Neuronal stem cell (in vitro differentiated cells): Measurements from ENCODE around the gene NHS.

ENCODE experiments used
- DNase-seq: peaks from one replicate; pipeline ENCODE4 v3.0.0-alpha.2; 2013; ENCODE audit warnings: low spot score
- H2AFZ ChIP-seq: one replicate; pipeline ENCODE4 v1.6.1; 2013; ENCODE audit warnings: mild to moderate bottlenecking, low read length, inconsistent platforms
- H2AK5ac ChIP-seq: 2 replicates; pipeline ENCODE4 v1.6.1; 2013; ENCODE audit warnings: low read depth, mild to moderate bottlenecking, inconsistent platforms, low read length, moderate library complexity, mixed read lengths
- H2BK120ac ChIP-seq: 2 replicates; pipeline ENCODE4 v1.6.1; 2013; ENCODE audit warnings: low read depth, mild to moderate bottlenecking, inconsistent platforms, low read length, moderate library complexity, mixed read lengths
- H2BK12ac ChIP-seq: one replicate; pipeline ENCODE4 v1.6.1; 2013; ENCODE audit warnings: low read length, inconsistent platforms
- H2BK15ac ChIP-seq: 2 replicates; pipeline ENCODE4 v1.6.1; 2013; ENCODE audit warnings: mild to moderate bottlenecking, low read length, inconsistent platforms, mixed read lengths
- H2BK5ac ChIP-seq: one replicate; pipeline ENCODE4 v1.6.1; 2013; ENCODE audit warnings: inconsistent platforms, mild to moderate bottlenecking, low read length, moderate library complexity
- H3K14ac ChIP-seq: one replicate; pipeline ENCODE4 v1.6.1; 2013; ENCODE audit warnings: low read length, inconsistent platforms
- H3K18ac ChIP-seq: 2 replicates; pipeline ENCODE4 v1.6.1; 2013; ENCODE audit warnings: low read length, inconsistent platforms
- H3K23ac ChIP-seq: 2 replicates; pipeline ENCODE4 v1.6.1; 2013; ENCODE audit warnings: low read depth, mild to moderate bottlenecking, mixed read lengths, low read length, inconsistent platforms; ENCODE audit not compliant: poor library complexity
- H3K27ac ChIP-seq: replicated peaks from 3 replicates; pipeline ENCODE4 v1.5.1; 2013; ENCODE audit warnings: low read length, inconsistent platforms
- H3K27me3 ChIP-seq, 3 experiments: 2 replicates each; pipeline ENCODE4 v1.6.1; 2013; ENCODE audit warnings: low read length in 3 of 3, mild to moderate bottlenecking in 2 of 3, inconsistent platforms in 1 of 3, low read depth in 1 of 3, mixed read lengths in 1 of 3, moderate library complexity in 1 of 3; ENCODE audit not compliant: control insufficient read depth in 3 of 3, insufficient read depth in 3 of 3
- H3K36me3 ChIP-seq, 2 donors: replicated peaks in 1 of 2; 2 replicates each; pipeline ENCODE4 v1.6.1; 2013; ENCODE audit warnings: low read length in 2 of 2; ENCODE audit not compliant: control insufficient read depth in 2 of 2, insufficient read depth in 2 of 2
- H3K4ac ChIP-seq: 2 replicates; pipeline ENCODE4 v1.6.1; 2013; ENCODE audit warnings: inconsistent platforms, mild to moderate bottlenecking, low read length, moderate library complexity
- H3K4me1 ChIP-seq, 2 donors: 1 replicate in 1 of 2; 2 replicates in 1 of 2; pipeline ENCODE4 v1.6.1; 2013; ENCODE audit warnings: low read length in 2 of 2, low read depth in 1 of 2; ENCODE audit not compliant: control insufficient read depth in 2 of 2, insufficient read depth in 1 of 2
- H3K4me2 ChIP-seq: one replicate; pipeline ENCODE4 v1.6.1; 2013; ENCODE audit warnings: mild to moderate bottlenecking, low read length, inconsistent platforms; ENCODE audit not compliant: insufficient read depth, poor library complexity, severe bottlenecking
- H3K4me3 ChIP-seq, 2 donors: 2 replicates each; pipeline ENCODE4 v1.5.1; 2013; ENCODE audit warnings: low read length in 2 of 2, mild to moderate bottlenecking in 2 of 2, inconsistent platforms in 1 of 2, moderate library complexity in 1 of 2
- H3K79me1 ChIP-seq: one replicate; pipeline ENCODE4 v1.6.1; 2013; ENCODE audit warnings: low read depth, mild to moderate bottlenecking, inconsistent platforms, low read length, moderate library complexity
- H3K9ac ChIP-seq: one replicate; pipeline ENCODE4 v1.6.1; 2013; ENCODE audit warnings: mild to moderate bottlenecking, low read depth, low read length, inconsistent platforms; ENCODE audit not compliant: poor library complexity
- H3K9me3 ChIP-seq, 2 donors: replicated peaks in 1 of 2; 2 replicates each; pipeline versions ENCODE3 to v1.6.1; 2013; ENCODE audit warnings: low read length in 2 of 2, mild to moderate bottlenecking in 2 of 2, inconsistent platforms in 1 of 2, low read depth in 1 of 2, mixed read lengths in 1 of 2, moderate library complexity in 1 of 2; ENCODE audit not compliant: control insufficient read depth in 2 of 2, insufficient read depth in 1 of 2
- H4K8ac ChIP-seq: one replicate; pipeline ENCODE4 v1.6.1; 2013; ENCODE audit warnings: low read depth, mild to moderate bottlenecking, inconsistent platforms, low read length, moderate library complexity
- H4K91ac ChIP-seq: one replicate; pipeline ENCODE4 v1.6.1; 2013; ENCODE audit warnings: low read length, low read depth, mild to moderate bottlenecking, inconsistent platforms; ENCODE audit not compliant: poor library complexity
- WGBS, 2 donors: extraction: QIAGEN DNeasy Blood & Tissue Kit; methylation state at CpG; one replicate each; pipeline ENCODE4 v1.1.7; 2013; ENCODE audit warnings: missing lambda C conversion rate in 2 of 2, mixed read lengths in 1 of 2; ENCODE audit not compliant: insufficient read length in 2 of 2, insufficient replicate concordance in 1 of 2; ENCODE audit errors: extremely low coverage in 2 of 2; 5-methylcytosine and 5-hydroxymethylcytosine counted together

The NHS gene

DNA sequence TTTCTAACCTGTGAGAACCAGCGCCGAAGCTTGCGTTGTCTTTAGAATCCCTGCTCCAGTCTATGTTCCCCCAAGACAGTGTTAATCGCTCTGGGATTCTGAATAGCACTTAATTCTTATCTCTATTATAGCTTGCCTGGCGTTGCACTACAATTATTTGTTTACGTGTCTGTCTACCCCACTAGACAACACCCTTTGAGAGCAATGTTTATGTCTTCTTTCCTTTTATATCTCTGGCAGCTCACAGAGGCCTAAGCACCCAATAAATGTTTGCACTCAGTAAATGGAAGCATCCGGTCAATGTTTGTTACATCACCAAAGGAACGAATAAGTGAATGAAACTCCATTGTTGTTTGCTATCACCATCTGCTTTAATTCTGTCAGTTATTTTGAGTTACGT, 4.8 kb upstream of the NHS start:
- Histone ChIP-seq H3K36me3 (no peaks in the 10 kb centered on the region), H2BK5ac (no peak overlapping the region), H4K8ac (no peak overlapping the region), H2AK5ac (no peak overlapping the region), H2BK15ac (no peak overlapping the region), H3K23ac (no peak overlapping the region), H3K27me3 (peaks cover 0 to 6% (median 0%) of the 10 kb centered on the region in 3 experiments), H2AFZ (no peak overlapping the region), H3K4ac (no peak overlapping the region), H3K79me1 (no peaks in the 10 kb centered on the region), H3K18ac (no peak overlapping the region), H3K4me1 (peaks cover 0 to 3% of the 10 kb centered on the region in 2 donors), H3K27ac (no peak overlapping the region), H3K4me3 (no peak overlapping the region), H4K91ac (no peak overlapping the region), H2BK120ac (no peak overlapping the region), H2BK12ac (no peak overlapping the region), H3K14ac (no peak overlapping the region), H3K9ac (no peak overlapping the region), H3K4me2 (no peak overlapping the region), H3K9me3 (no peaks in the 10 kb centered on the region)
- WGBS, 2 donors: no CpG with 5 or more reads among the region's 9 CpGs
- no peak for DNase-seq

DNA sequence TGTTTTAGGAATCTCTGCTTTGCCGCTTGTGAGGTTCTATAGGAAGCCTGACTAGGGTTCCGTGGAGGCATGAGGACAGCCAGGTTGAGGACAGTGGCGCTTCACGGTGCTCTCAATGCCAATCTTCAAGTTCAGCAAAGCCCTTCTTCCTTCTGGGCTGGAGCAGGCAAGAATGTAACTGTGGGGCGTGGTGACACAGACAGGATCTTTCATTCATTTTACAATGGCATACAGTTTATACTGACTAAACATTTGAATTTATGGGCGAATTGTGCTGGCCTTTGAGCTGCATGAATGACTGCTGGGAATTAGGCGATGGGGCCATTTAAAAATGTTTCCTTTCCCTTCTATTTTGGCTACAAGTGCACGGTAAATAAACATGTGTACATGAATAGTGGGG, 2.9 kb upstream of the NHS start:
- H2BK5ac ChIP-seq: no peak overlapping the region
- DNase-seq: no peak
- H3K36me3 ChIP-seq: no peaks in the 10 kb centered on the region
- no CpG with 5 or more reads among the region's 8 CpGs for WGBS, 2 donors
- H2BK12ac ChIP-seq: no peak overlapping the region
- no peak overlapping the region for H3K27ac ChIP-seq
- H3K4ac ChIP-seq: no peak overlapping the region
- peaks cover 0 to 3% of the 10 kb centered on the region in 2 donors for H3K4me1 ChIP-seq
- no peak overlapping the region for H3K18ac ChIP-seq
- no peak overlapping the region for H3K14ac ChIP-seq
- H3K9me3 ChIP-seq: no peaks in the 10 kb centered on the region
- H3K27me3 ChIP-seq: peaks cover 0 to 10% (median 6%) of the 10 kb centered on the region in 3 experiments
- H3K23ac ChIP-seq: no peak overlapping the region
- H3K9ac ChIP-seq: no peak overlapping the region
- H3K79me1 ChIP-seq: no peaks in the 10 kb centered on the region
- H2BK120ac ChIP-seq: no peak overlapping the region
- H3K4me3 ChIP-seq: no peak overlapping the region
- H2AK5ac ChIP-seq: no peak overlapping the region
- H2AFZ ChIP-seq: no peak overlapping the region
- H2BK15ac ChIP-seq: no peak overlapping the region
- H4K8ac ChIP-seq: no peak overlapping the region
- H4K91ac ChIP-seq: no peak overlapping the region
- no peak overlapping the region for H3K4me2 ChIP-seq

DNA sequence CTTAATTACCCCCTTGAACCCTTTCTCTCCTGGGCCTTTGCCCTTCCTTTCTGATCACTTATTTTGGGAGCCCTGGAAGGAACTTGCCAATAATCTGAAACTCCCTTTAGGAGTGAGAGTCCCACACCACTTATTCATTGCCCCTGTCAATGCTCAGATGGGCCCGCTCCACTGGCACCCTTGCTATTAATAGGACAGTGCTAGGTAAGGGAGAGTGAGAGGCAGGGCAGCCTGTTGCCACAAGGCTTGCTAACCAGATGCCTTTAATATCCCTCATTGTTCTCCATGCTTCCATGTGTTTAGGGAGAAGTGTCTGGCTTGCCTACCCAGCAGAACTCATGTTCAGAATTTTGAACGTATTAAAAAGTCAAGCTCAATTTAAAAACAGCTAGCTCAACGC, 1.7 kb upstream of the NHS start:
- H3K27ac ChIP-seq: no peak overlapping the region
- H3K18ac ChIP-seq: no peak overlapping the region
- DNase-seq: no peak
- no peak overlapping the region for H4K91ac ChIP-seq
- no peak overlapping the region for H2BK15ac ChIP-seq
- H2BK120ac ChIP-seq: no peak overlapping the region
- no peak overlapping the region for H3K4me3 ChIP-seq
- H3K4ac ChIP-seq: no peak overlapping the region
- WGBS, 2 donors: no CpG with 5 or more reads among the region's 3 CpGs
- no peaks in the 10 kb centered on the region for H3K36me3 ChIP-seq
- H3K23ac ChIP-seq: no peak overlapping the region
- H4K8ac ChIP-seq: no peak overlapping the region
- peaks cover 0 to 3% of the 10 kb centered on the region in 2 donors for H3K4me1 ChIP-seq
- no peak overlapping the region for H2BK5ac ChIP-seq
- H3K14ac ChIP-seq: no peak overlapping the region
- H2BK12ac ChIP-seq: no peak overlapping the region
- no peak overlapping the region for H3K4me2 ChIP-seq
- H2AK5ac ChIP-seq: no peak overlapping the region
- H3K27me3 ChIP-seq: peaks cover 0 to 16% (median 6%) of the 10 kb centered on the region in 3 experiments
- H2AFZ ChIP-seq: no peak overlapping the region
- no peaks in the 10 kb centered on the region for H3K9me3 ChIP-seq
- no peak overlapping the region for H3K9ac ChIP-seq
- no peaks in the 10 kb centered on the region for H3K79me1 ChIP-seq

DNA sequence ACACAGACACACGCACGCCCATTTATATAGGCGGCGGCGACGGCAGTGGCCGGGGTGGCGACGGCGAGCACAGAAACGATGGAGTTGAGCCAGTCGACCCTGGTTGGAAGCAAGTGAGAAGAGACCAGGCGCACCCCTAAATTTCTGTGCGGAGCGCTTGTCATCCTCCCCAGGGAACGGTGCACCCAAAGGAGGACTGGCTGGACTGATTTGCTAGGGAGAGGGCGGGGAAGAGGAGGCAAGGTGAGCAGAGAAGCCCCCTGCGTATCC, 302 bp downstream of the NHS start:
- no peak overlapping the region for H3K23ac ChIP-seq
- H3K9me3 ChIP-seq: no peaks in the 10 kb centered on the region
- H3K14ac ChIP-seq: no peak overlapping the region
- peak overlapping the region; percentile 68 to 83 for H3K4me3 ChIP-seq
- DNase-seq: no peak
- no peak overlapping the region for H3K4ac ChIP-seq
- H3K4me1 ChIP-seq: peaks cover 0 to 3% of the 10 kb centered on the region in 2 donors
- H3K4me2 ChIP-seq: peak overlapping the region; percentile 73
- peaks cover 0 to 18% (median 6%) of the 10 kb centered on the region in 3 experiments for H3K27me3 ChIP-seq
- H2BK15ac ChIP-seq: no peak overlapping the region
- H2AFZ ChIP-seq: peak overlapping the region; percentile 94
- H4K8ac ChIP-seq: no peak overlapping the region
- H2BK5ac ChIP-seq: no peak overlapping the region
- no CpG with 5 or more reads among the region's 18 CpGs for WGBS, 2 donors
- H3K18ac ChIP-seq: peak overlapping the region; percentile 71
- no peak overlapping the region for H2BK12ac ChIP-seq
- H2BK120ac ChIP-seq: no peak overlapping the region
- H3K9ac ChIP-seq: no peak overlapping the region
- no peak overlapping the region for H2AK5ac ChIP-seq
- no peak overlapping the region for H3K27ac ChIP-seq
- no peaks in the 10 kb centered on the region for H3K79me1 ChIP-seq
- no peak overlapping the region for H4K91ac ChIP-seq
- H3K36me3 ChIP-seq: no peaks in the 10 kb centered on the region
